Measurements from ENCODE around the gene MASP1.

MASP1 gene

GRCh38 chr3:187261541-187261969, 30.0 kb downstream of the MASP1 start:
- no peak for TF ChIP-seq TSHZ2 (CRISPR knock-in tag; IDR thresholded peaks at IDR 0.05)
- TF ChIP-seq ESRRG (CRISPR knock-in tag; IDR thresholded peaks at IDR 0.05) = no peak
- TF ChIP-seq ARNTL (CRISPR knock-in tag; IDR thresholded peaks at IDR 0.05; ENCODE audit: borderline replicate concordance, low read depth) = no peak
- TF ChIP-seq CREB5 (CRISPR knock-in tag; IDR thresholded peaks at IDR 0.05; ENCODE audit: low read depth) = no peak
- no peak for TF ChIP-seq TOX (CRISPR knock-in tag; IDR thresholded peaks at IDR 0.05; ENCODE audit: borderline replicate concordance)
- no peak for TF ChIP-seq OSR1 (CRISPR knock-in tag; IDR thresholded peaks at IDR 0.05)
- no peak for TF ChIP-seq CSDC2 (CRISPR knock-in tag; IDR thresholded peaks at IDR 0.05)
- no peak for TF ChIP-seq PATZ1 (CRISPR knock-in tag; IDR thresholded peaks at IDR 0.05; ENCODE audit: borderline replicate concordance)
- TF ChIP-seq CSRNP3 (CRISPR knock-in tag; IDR thresholded peaks at IDR 0.05) = no peak
- no peak for TF ChIP-seq POU6F1 (CRISPR knock-in tag; IDR thresholded peaks at IDR 0.05; ENCODE audit: borderline replicate concordance, low read depth)
- ATAC-seq = no peak

GRCh38 chr3:187259171-187259570, 32.4 kb downstream of the MASP1 start:
- no peak for ATAC-seq
- TF ChIP-seq ZNF8 (CRISPR knock-in tag; IDR thresholded peaks at IDR 0.05) = no peak
- no peak for TF ChIP-seq OSR1 (CRISPR knock-in tag; IDR thresholded peaks at IDR 0.05)
- no peak for TF ChIP-seq PATZ1 (CRISPR knock-in tag; IDR thresholded peaks at IDR 0.05; ENCODE audit: borderline replicate concordance)
- TF ChIP-seq ZNF565 (CRISPR knock-in tag; conservative IDR thresholded peaks at IDR 0.05; ENCODE audit: low read depth) = no peak
- TF ChIP-seq TOX (CRISPR knock-in tag; IDR thresholded peaks at IDR 0.05; ENCODE audit: borderline replicate concordance) = no peak
- TF ChIP-seq ARNTL (CRISPR knock-in tag; IDR thresholded peaks at IDR 0.05; ENCODE audit: borderline replicate concordance, low read depth) = no peak
- TF ChIP-seq ZNF70 (CRISPR knock-in tag; IDR thresholded peaks at IDR 0.05) = no peak
- no peak for TF ChIP-seq ISL1 (CRISPR knock-in tag; IDR thresholded peaks at IDR 0.05)
- no peak for TF ChIP-seq TCF4 (CRISPR knock-in tag; IDR thresholded peaks at IDR 0.05; ENCODE audit: borderline replicate concordance)
- TF ChIP-seq CSDC2 (CRISPR knock-in tag; IDR thresholded peaks at IDR 0.05) = no peak

- no peak for ATAC-seq
- TF ChIP-seq TCF4 (CRISPR knock-in tag; IDR thresholded peaks at IDR 0.05; ENCODE audit: borderline replicate concordance) (no peak), BACH2 (CRISPR knock-in tag; IDR thresholded peaks at IDR 0.05; ENCODE audit: borderline replicate concordance) (no peak), ZNF70 (CRISPR knock-in tag; IDR thresholded peaks at IDR 0.05) (no peak), ESRRG (CRISPR knock-in tag; IDR thresholded peaks at IDR 0.05) (no peak), ZFP30 (CRISPR knock-in tag; IDR thresholded peaks at IDR 0.05) (no peak), SNAI2 (CRISPR knock-in tag; IDR thresholded peaks at IDR 0.05) (no peak), ISL1 (CRISPR knock-in tag; IDR thresholded peaks at IDR 0.05) (no peak), PPARA (CRISPR knock-in tag; IDR thresholded peaks at IDR 0.05; ENCODE audit: borderline replicate concordance) (no peak), ARNTL (CRISPR knock-in tag; IDR thresholded peaks at IDR 0.05; ENCODE audit: borderline replicate concordance, low read depth) (no peak), POU6F1 (CRISPR knock-in tag; IDR thresholded peaks at IDR 0.05; ENCODE audit: borderline replicate concordance, low read depth) (no peak), OSR1 (CRISPR knock-in tag; IDR thresholded peaks at IDR 0.05) (no peak), ZNF565 (CRISPR knock-in tag; conservative IDR thresholded peaks at IDR 0.05; ENCODE audit: low read depth) (no peak), ZNF8 (CRISPR knock-in tag; IDR thresholded peaks at IDR 0.05) (no peak), RARB (CRISPR knock-in tag; IDR thresholded peaks at IDR 0.05) (no peak), CSDC2 (CRISPR knock-in tag; IDR thresholded peaks at IDR 0.05) (no peak)
Measured at GRCh38 chr3:187257992-187258692, 33.4 kb downstream of the MASP1 start.

Data from SK-N-SH treated with all-trans-retinoic acid at 6 μM for 48 hours (cell line).